HG02623 (cell line): ENCODE measurements around the gene MTFR1L.

Experiments
- ATAC-seq: cut with Tn5 transposase; IDR thresholded peaks from one replicate; pipeline ENCODE4 v1.9.1; 2021; ENCODE audit warnings: moderate library complexity; ENCODE audit not compliant: unreplicated experiment

The MTFR1L gene

GRCh38 chr1:25819491-25820246 lies at the start of gene MTFR1L:
Gene MTFR1L, plus strand, starts transcription at chr1:25819954. Its CDS starts 3,151 bp downstream, at chr1:25823105.
- ATAC-seq: peak; percentile 67

- no peak for ATAC-seq
These were observed 49.1 kb upstream of the MTFR1L start for GRCh38 chr1:25770541-25771220.

GRCh38 chr1:25771221-25772114 lies 48.3 kb upstream of the MTFR1L start:
- no peak for ATAC-seq

- ATAC-seq: no peak
These were observed 47.6 kb upstream of the MTFR1L start for GRCh38 chr1:25772164-25772563.

GRCh38 chr1:25772692-25773245 lies 47.0 kb upstream of the MTFR1L start:
- no peak for ATAC-seq

- no peak for ATAC-seq
These were observed 46.2 kb upstream of the MTFR1L start for GRCh38 chr1:25773441-25774125.

GRCh38 chr1:25774206-25774803 lies 45.4 kb upstream of the MTFR1L start:
- ATAC-seq: no peak

- ATAC-seq: no peak
These were observed 44.6 kb upstream of the MTFR1L start for GRCh38 chr1:25774921-25775771.

- no peak for ATAC-seq
These were observed 40.4 kb upstream of the MTFR1L start for GRCh38 chr1:25779388-25779787.

GRCh38 chr1:25779894-25780293 lies 39.9 kb upstream of the MTFR1L start:
- no peak for ATAC-seq

- ATAC-seq: no peak
These were observed 39.2 kb upstream of the MTFR1L start for GRCh38 chr1:25780318-25781129.

- no peak for ATAC-seq
These were observed 38.7 kb upstream of the MTFR1L start for GRCh38 chr1:25781130-25781433.

GRCh38 chr1:25782608-25783201 lies 37.0 kb upstream of the MTFR1L start:
- ATAC-seq: no peak

- ATAC-seq: no peak
These were observed 35.1 kb upstream of the MTFR1L start for GRCh38 chr1:25784575-25785051.

GRCh38 chr1:25785333-25786067 lies 34.3 kb upstream of the MTFR1L start:
- no peak for ATAC-seq

GRCh38 chr1:25786887-25787759 lies 32.6 kb upstream of the MTFR1L start:
- ATAC-seq: no peak
